Tibial artery (tissue), 4 donors: Measurements from ENCODE around the gene ARSB.

ENCODE experiments used
- DNase-seq, 2 donors: peaks; one replicate each; pipeline ENCODE4 v3.0.0-alpha.2; 2019
- H3K27ac ChIP-seq, 2 donors: fragments of 200-600 bp; sonication (generic) in 1 of 2; 1 replicate in 1 of 2; 2 replicates in 1 of 2; pipeline ENCODE4 v1.5.1; 2018 to 2019; ENCODE audit warnings: mild to moderate bottlenecking in 1 of 2
- H3K27me3 ChIP-seq, 2 donors: fragments of 200-600 bp; sonication (generic) in 1 of 2; one replicate each; pipeline versions ENCODE4 v1.5.1 to v1.6.0; 2016 to 2019
- H3K36me3 ChIP-seq, 3 donors: fragments of 200-600 bp; sonication (generic) in 2 of 3; one replicate each; pipeline ENCODE4 v1.5.1; 2016 to 2019; ENCODE audit warnings: mild to moderate bottlenecking in 2 of 3
- H3K4me1 ChIP-seq, 4 donors: fragments of 200-600 bp; sonication (generic) in 2 of 4; 1 replicate in 3 of 4; 2 replicates in 1 of 4; pipeline ENCODE4 v1.5.1; 2016 to 2019
- H3K4me3 ChIP-seq, 2 donors: fragments of 200-600 bp; sonication (generic) in 1 of 2; 1 replicate in 1 of 2; 2 replicates in 1 of 2; pipeline ENCODE4 v1.5.1; 2018 to 2019; ENCODE audit warnings: mild to moderate bottlenecking in 2 of 2
- H3K9me3 ChIP-seq, 3 donors: fragments of 200-600 bp; sonication (generic) in 1 of 3; one replicate each; pipeline ENCODE4 v1.5.1; 2016 to 2019
- intact Hi-C: fragments of 100-400 bp; cut with DNase I; formaldehyde crosslinking; loops from one replicate; pipeline ENCODE4 v1.15.0; 2023; ENCODE audit warnings: low total_unique reads
- TF ChIP-seq, protein P1 (sequence below), 2 experiments: fragments of 200-600 bp in 1 of 2; fragments of 450-650 bp in 1 of 2; IDR thresholded peaks; one replicate each; pipeline ENCODE4 v1.5.1; 2017 to 2019; ENCODE audit warnings: antibody characterized with exemption in 2 of 2, mild to moderate bottlenecking in 1 of 2, moderate library complexity in 1 of 2

ARSB gene

GRCh38 chr5:79020861-79021561 is 35.9 kb upstream of the ARSB start:
- peaks cover 0 to 16% (median 5%) of the 10 kb centered on the region in 4 donors for H3K4me1 ChIP-seq
- H3K36me3 ChIP-seq: no peaks in the 10 kb centered on the region
- no peaks in the 10 kb centered on the region for H3K9me3 ChIP-seq
- TF ChIP-seq, protein P1, sequence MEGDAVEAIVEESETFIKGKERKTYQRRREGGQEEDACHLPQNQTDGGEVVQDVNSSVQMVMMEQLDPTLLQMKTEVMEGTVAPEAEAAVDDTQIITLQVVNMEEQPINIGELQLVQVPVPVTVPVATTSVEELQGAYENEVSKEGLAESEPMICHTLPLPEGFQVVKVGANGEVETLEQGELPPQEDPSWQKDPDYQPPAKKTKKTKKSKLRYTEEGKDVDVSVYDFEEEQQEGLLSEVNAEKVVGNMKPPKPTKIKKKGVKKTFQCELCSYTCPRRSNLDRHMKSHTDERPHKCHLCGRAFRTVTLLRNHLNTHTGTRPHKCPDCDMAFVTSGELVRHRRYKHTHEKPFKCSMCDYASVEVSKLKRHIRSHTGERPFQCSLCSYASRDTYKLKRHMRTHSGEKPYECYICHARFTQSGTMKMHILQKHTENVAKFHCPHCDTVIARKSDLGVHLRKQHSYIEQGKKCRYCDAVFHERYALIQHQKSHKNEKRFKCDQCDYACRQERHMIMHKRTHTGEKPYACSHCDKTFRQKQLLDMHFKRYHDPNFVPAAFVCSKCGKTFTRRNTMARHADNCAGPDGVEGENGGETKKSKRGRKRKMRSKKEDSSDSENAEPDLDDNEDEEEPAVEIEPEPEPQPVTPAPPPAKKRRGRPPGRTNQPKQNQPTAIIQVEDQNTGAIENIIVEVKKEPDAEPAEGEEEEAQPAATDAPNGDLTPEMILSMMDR (IDR thresholded peaks at IDR 0.05): peak; percentile 52 to 67
- no peak overlapping the region for H3K27ac ChIP-seq
- peaks cover 0 to 2% of the 10 kb centered on the region in 2 donors for H3K27me3 ChIP-seq
- intact Hi-C loops: loop anchor here (10.0 kb wide), 1 partner anchor 444 kb away; no protein-coding TSS in a partner anchor
- peak overlapping the region; percentile 7 to 24 for H3K4me3 ChIP-seq
- peak; percentile 51 to 66 for DNase-seq

- DNase-seq: no peak
- H3K36me3 ChIP-seq: no peaks in the 10 kb centered on the region
- no peaks in the 10 kb centered on the region for H3K27me3 ChIP-seq
- H3K4me1 ChIP-seq: no peaks in the 10 kb centered on the region
- intact Hi-C loops: no loop called here
- TF ChIP-seq, protein P1 (IDR thresholded peaks at IDR 0.05): no peak
- peaks cover 0 to 9% (median 0%) of the 10 kb centered on the region in 3 donors for H3K9me3 ChIP-seq
- no peak overlapping the region for H3K27ac ChIP-seq
- no peak overlapping the region for H3K4me3 ChIP-seq
These were observed 29.5 kb upstream of the ARSB start for GRCh38 chr5:79014631-79015030.

- intact Hi-C loops: no loop called here
- Histone ChIP-seq H3K9me3 (peaks cover 0 to 9% (median 0%) of the 10 kb centered on the region in 3 donors), H3K4me1 (no peaks in the 10 kb centered on the region), H3K4me3 (no peak overlapping the region), H3K27ac (no peak overlapping the region), H3K36me3 (no peaks in the 10 kb centered on the region), H3K27me3 (no peaks in the 10 kb centered on the region)
- TF ChIP-seq, protein P1 (IDR thresholded peaks at IDR 0.05): no peak
- DNase-seq: no peak
These were observed 26.8 kb upstream of the ARSB start for GRCh38 chr5:79011869-79012268.

DNA sequence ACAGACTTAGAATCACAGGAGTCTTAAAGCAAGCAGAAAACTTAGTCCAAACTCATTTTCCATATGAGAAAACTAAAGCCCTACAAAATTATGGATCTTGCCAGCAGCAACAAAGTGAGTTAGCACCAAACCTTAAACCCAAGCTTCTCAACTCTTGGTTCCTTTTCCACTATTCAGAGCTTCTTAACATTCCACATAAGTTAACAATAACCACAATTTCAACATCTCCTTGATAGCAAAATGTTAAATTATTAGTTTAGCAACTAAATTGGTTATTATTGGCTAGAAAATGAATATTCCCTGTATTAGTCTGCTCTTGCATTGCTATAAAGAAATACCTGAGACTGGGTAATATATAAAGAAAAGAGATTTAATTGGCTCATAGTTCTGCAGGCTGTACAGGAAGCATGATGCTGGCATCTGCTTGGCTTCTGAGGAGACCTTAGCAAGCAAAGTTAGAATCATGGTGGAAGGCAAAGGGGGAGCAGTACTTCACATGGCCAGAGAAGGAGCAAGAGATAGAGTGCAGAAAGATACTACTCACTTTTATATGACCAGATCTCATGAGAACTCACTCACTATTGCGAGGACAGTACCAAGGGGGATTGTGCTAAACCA is 26.2 kb upstream of the ARSB start:
- H3K27ac ChIP-seq: no peak overlapping the region
- H3K36me3 ChIP-seq: no peaks in the 10 kb centered on the region
- TF ChIP-seq, protein P1 (IDR thresholded peaks at IDR 0.05): no peak
- DNase-seq: no peak
- no peaks in the 10 kb centered on the region for H3K4me1 ChIP-seq
- H3K9me3 ChIP-seq: peaks cover 0 to 9% (median 0%) of the 10 kb centered on the region in 3 donors
- intact Hi-C loops: no loop called here
- no peak overlapping the region for H3K4me3 ChIP-seq
- peaks cover 0 to under 1% of the 10 kb centered on the region in 2 donors for H3K27me3 ChIP-seq

GRCh38 chr5:79008362-79008761 is 23.3 kb upstream of the ARSB start:
- TF ChIP-seq, protein P1 (IDR thresholded peaks at IDR 0.05): no peak
- H3K9me3 ChIP-seq: peaks cover 0 to 9% (median 0%) of the 10 kb centered on the region in 3 donors
- intact Hi-C loops: no loop called here

More at GRCh38 chr5:79008362-79008761, 23.3 kb upstream of the ARSB start:
- Histone ChIP-seq H3K4me3 (no peak overlapping the region), H3K27me3 (peaks cover 0 to 2% of the 10 kb centered on the region in 2 donors), H3K36me3 (no peaks in the 10 kb centered on the region), H3K4me1 (no peaks in the 10 kb centered on the region), H3K27ac (no peak overlapping the region)
- no peak for DNase-seq
